Stomach smooth muscle (tissue), 2 donors: ENCODE results near the gene CD300A.

Experiments
- H3K27ac ChIP-seq: one replicate; pipeline ENCODE4 v1.7.0; 2013; ENCODE audit warnings: mild to moderate bottlenecking, low read length, inconsistent platforms
- H3K27me3 ChIP-seq, 2 donors: one replicate each; pipeline ENCODE4 v1.7.0; 2013; ENCODE audit warnings: low read length in 2 of 2; ENCODE audit not compliant: insufficient read depth in 2 of 2, control insufficient read depth in 1 of 2
- H3K36me3 ChIP-seq, 2 donors: one replicate each; pipeline ENCODE4 v1.7.0; 2013; ENCODE audit warnings: low read length in 2 of 2; ENCODE audit not compliant: control insufficient read depth in 2 of 2, insufficient read depth in 2 of 2
- H3K4me1 ChIP-seq: one replicate; pipeline ENCODE4 v1.7.0; 2013; ENCODE audit warnings: low read length; ENCODE audit not compliant: control insufficient read depth, insufficient read depth
- H3K4me3 ChIP-seq, 2 donors: one replicate each; pipeline ENCODE4 v1.7.0; 2013; ENCODE audit warnings: low read length in 2 of 2
- H3K9ac ChIP-seq, 2 donors: one replicate each; pipeline ENCODE4 v1.7.0; 2013; ENCODE audit warnings: low read length in 2 of 2, mild to moderate bottlenecking in 1 of 2
- H3K9me3 ChIP-seq, 2 donors: one replicate each; pipeline ENCODE4 v1.7.0; 2013; ENCODE audit warnings: low read length in 2 of 2; ENCODE audit not compliant: control insufficient read depth in 2 of 2
- donor health status: healthy.
- donor health status: Pancreatic carcinoma.

Gene CD300A

DNA sequence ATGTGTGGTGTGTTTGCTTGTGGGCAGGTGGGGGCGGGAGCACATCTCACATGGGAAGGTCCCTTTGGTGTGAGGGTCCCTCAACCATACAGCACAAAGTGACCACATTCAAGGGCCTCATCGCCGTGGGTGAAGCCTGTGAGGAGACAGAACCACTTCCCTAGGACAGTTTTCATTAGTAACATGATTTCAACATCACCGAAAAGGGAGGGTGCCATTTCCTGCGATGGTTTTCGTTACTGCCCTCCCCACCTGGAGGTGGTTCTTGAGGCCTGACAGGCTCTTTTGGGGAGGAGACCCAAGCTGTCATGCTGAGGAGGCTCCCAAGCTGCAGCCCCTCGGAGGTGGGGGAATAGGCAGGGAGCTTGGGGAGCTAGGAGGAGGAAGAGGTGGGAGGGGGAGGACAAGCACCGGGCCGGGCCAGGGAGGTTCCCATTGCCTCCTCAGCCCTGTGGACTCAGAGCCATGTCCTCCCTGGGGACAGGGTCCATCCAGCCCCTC, 55.3 kb downstream of the CD300A start:
- Histone ChIP-seq H3K9ac (no peak overlapping the region), H3K9me3 (peaks cover 0 to 9% of the 10 kb centered on the region in 2 donors), H3K4me1 (no peaks in the 10 kb centered on the region), H3K27me3 (no peaks in the 10 kb centered on the region), H3K36me3 (no peaks in the 10 kb centered on the region), H3K4me3 (no peak overlapping the region), H3K27ac (no peak overlapping the region)

DNA sequence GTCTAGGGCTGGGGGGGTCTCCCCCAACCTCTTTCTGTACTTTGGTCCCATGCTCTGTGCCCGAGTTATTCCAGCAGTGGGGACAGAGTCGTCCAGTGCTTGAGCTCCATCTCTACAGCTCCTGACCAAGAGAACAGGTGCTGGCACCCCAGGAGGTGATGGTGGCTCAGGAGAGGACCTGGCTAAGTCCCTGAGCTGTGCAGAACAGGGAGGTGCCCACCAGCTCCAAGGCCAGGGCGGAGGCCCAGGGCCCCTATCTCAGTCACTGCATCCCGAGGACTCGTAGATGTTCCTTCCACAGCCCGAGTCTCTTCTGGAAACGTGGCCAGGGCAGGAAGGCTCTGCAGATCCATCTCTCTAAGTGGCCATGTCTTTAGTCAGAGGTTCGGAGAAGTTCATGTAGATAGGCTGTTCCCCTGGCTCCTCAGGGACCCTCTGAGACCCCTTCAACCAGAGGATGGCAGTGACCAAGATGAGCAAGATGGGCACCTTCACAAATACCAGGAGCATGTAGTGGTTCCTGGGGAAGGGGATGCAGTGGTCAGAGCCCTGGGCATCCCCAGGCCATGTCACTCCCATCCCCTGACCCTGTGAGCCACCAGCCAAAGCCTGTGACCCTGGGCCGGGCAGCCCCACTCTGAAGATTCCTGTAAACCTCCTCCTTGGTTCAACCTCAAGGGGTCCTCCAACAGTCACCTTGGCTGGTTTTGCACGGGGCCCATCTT, 56.1 kb downstream of the CD300A start:
- H3K4me1 ChIP-seq = no peaks in the 10 kb centered on the region
- H3K9me3 ChIP-seq = peaks cover 0 to 9% of the 10 kb centered on the region in 2 donors
- H3K4me3 ChIP-seq = no peak overlapping the region
- H3K27ac ChIP-seq = no peak overlapping the region
- no peaks in the 10 kb centered on the region for H3K27me3 ChIP-seq
- H3K36me3 ChIP-seq = no peaks in the 10 kb centered on the region
- no peak overlapping the region for H3K9ac ChIP-seq

DNA sequence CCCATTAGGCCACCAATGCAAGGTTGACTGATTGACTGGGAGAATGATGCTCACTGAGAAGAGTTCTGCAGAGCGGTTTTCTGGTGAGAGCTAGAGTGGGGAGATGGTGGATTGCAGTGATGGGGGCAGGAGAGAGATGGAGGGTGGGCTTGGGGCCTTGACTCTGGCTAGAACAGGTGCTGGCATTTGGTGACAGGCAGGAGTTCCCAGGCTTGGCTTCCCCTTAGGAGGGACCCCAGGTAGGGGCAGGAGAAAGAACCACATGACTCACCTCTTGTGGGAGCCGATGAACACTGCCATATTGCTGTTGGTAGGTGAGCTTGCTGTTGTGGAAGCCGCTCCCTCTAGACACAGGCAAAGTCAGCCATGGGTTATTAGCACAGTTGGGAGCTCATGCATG, 56.9 kb downstream of the CD300A start:
- no peak overlapping the region for H3K9ac ChIP-seq
- no peak overlapping the region for H3K4me3 ChIP-seq
- H3K27me3 ChIP-seq = no peaks in the 10 kb centered on the region
- H3K36me3 ChIP-seq = no peaks in the 10 kb centered on the region
- H3K9me3 ChIP-seq = peaks cover 0 to 9% of the 10 kb centered on the region in 2 donors
- H3K4me1 ChIP-seq = no peaks in the 10 kb centered on the region
- no peak overlapping the region for H3K27ac ChIP-seq

DNA sequence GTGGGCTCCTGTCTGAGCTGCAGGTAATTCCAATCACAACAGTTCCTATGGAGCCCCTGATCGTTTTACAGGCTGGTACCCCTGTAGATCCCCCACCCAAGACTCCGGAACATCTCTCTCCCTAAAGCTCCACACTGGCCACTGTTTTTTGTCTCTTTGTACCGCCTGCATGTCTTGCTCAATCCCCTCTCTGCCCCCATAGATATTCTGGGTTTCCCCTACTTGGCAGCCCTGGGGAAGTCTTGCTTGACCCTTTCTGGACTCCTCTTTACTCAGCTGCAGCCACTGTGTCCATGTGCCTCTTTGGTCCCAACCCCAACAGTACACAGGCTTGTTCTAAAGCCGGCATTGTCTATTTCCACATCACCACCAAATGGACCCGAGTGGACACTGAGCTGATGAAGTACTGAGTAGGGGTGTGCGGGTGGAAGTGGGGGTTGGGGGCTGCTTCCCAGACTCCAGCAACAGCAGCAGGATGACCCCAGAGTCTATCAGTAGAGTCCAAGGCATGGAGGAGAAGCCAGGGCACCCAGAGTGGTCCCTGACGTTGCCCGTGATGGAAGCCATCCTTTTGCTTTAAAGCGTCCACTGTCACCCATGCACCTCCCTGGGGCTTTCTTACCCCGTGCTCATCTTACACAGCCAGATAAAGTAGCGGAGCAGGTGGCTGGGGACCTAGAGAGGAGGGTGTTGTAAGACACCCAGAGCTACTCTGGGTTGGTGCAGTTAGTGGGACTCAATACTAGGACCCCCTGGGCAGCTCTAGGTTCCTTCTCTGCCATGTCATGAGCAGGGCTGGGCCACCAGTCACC, 58.4 kb downstream of the CD300A start:
- Histone ChIP-seq H3K9me3 (peaks cover 0 to 9% of the 10 kb centered on the region in 2 donors), H3K27me3 (peaks cover 0 to 2% of the 10 kb centered on the region in 2 donors), H3K4me1 (no peaks in the 10 kb centered on the region), H3K27ac (no peak overlapping the region), H3K9ac (no peak overlapping the region), H3K36me3 (no peaks in the 10 kb centered on the region), H3K4me3 (no peak overlapping the region)

DNA sequence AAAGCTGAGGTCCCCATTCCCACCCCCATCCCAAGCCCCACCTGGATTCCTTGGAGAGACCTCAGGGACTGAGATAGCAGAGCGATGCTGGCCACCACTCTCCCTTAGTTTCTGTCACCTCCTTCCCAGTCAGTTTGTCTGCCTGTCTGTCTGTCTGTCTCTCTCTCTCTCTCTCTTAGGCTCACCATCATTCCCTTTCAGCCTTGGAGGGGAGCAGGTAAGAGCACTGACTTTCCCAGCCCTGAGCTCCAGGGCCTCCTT, 59.0 kb downstream of the CD300A start:
- no peaks in the 10 kb centered on the region for H3K36me3 ChIP-seq
- H3K27me3 ChIP-seq = peaks cover 0 to 2% of the 10 kb centered on the region in 2 donors
- no peak overlapping the region for H3K4me3 ChIP-seq
- H3K27ac ChIP-seq = no peak overlapping the region
- H3K9me3 ChIP-seq = peaks cover 0 to 9% of the 10 kb centered on the region in 2 donors
- no peak overlapping the region for H3K9ac ChIP-seq
- H3K4me1 ChIP-seq = no peaks in the 10 kb centered on the region

DNA sequence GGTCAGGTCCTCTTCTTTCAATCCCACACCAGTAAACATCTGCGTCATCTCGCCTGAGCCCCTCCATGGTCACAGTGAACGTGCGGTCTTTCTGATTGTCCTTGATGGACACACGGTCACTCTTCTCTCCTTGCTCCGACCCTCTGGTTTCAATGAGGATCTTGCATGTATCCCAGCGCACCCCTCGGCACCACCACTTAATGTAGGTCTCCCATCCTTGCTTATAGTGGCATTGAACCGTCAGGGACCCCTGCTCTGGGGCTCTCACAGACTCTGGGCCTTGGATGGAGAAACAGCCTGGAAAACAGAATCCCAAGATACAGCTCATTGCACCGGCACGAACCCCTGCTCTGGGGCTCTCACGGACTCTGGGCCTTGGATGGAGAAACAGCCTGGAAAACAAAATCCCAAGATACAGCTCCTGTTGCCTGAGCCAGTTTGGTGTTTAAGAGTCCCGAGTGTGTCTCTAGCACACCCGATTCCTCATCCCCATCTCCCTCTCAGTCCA, 59.4 kb downstream of the CD300A start:
- Histone ChIP-seq H3K9me3 (peaks cover 0 to 9% of the 10 kb centered on the region in 2 donors), H3K36me3 (no peaks in the 10 kb centered on the region), H3K4me3 (no peak overlapping the region), H3K9ac (no peak overlapping the region), H3K27me3 (peaks cover 0 to 2% of the 10 kb centered on the region in 2 donors), H3K4me1 (no peaks in the 10 kb centered on the region), H3K27ac (no peak overlapping the region)

DNA sequence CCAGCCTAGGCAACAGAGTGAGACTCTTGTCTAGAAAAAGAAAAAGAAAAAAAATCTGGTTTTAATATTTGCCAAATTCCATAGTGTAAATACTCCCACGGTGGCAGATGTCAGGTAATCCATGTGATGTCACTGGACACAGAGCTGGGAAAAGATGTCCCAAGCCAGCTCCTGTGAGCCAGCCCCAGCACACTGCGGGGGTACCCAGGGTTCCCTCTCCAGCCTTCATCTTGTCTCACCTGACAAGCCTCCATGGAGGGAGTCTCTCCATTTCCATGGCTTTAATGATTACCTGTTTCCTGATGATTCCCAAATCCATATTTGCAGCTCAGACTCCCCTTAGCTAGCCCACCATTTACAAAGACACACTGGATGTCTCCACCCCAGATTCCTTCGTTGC, 60.2 kb downstream of the CD300A start:
- Histone ChIP-seq H3K36me3 (no peaks in the 10 kb centered on the region), H3K27me3 (peaks cover 0 to 2% of the 10 kb centered on the region in 2 donors), H3K27ac (no peak overlapping the region), H3K4me3 (no peak overlapping the region), H3K9me3 (peaks cover 0 to 9% of the 10 kb centered on the region in 2 donors), H3K4me1 (no peaks in the 10 kb centered on the region), H3K9ac (no peak overlapping the region)

DNA sequence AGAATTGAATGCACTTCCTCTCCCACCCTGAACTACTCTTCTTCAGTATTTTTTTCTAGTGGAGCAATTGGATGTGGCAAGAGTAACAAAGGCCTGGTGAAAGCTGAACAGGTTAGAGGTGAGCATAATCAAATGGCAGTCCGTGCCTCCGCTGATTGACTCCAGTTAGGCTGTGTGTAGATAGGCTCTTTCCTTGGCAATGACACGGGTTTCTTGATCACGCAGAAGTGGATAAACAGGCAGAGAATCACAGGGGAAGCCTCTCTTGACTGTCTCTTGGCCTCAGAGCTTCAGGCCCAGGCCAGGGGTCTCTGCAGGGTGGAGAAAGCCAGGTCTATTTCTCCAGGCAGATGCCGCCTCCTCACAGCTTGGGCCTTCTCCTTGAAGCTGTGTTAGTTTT, 60.6 kb downstream of the CD300A start:
- H3K36me3 ChIP-seq = no peaks in the 10 kb centered on the region
- no peaks in the 10 kb centered on the region for H3K4me1 ChIP-seq
- H3K9me3 ChIP-seq = peaks cover 0 to 9% of the 10 kb centered on the region in 2 donors
- H3K9ac ChIP-seq = no peak overlapping the region
- H3K4me3 ChIP-seq = no peak overlapping the region
- H3K27me3 ChIP-seq = peaks cover 0 to 2% of the 10 kb centered on the region in 2 donors
- H3K27ac ChIP-seq = no peak overlapping the region

DNA sequence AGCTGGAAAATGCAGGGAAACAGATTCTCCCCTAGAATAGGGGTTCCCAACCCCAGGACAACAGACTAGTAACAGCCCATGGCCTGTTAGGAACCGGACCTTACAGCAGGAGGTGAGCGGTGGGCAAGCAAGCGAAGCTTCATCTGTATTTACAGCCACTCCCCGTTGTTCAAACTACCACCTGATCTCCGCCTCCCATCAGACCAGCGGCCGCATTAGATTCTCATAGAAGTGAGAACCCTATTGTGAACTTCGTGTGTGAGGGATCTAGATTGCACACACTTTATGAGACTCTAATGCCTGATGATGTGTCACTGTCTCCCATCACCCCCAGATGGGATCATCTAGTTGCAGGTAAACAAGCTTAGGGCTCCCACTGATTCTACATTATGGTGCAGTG, 61.3 kb downstream of the CD300A start:
- Histone ChIP-seq H3K9me3 (peaks cover 0 to 9% of the 10 kb centered on the region in 2 donors), H3K27me3 (peaks cover 0 to 2% of the 10 kb centered on the region in 2 donors), H3K36me3 (no peaks in the 10 kb centered on the region), H3K4me1 (no peaks in the 10 kb centered on the region), H3K4me3 (no peak overlapping the region), H3K27ac (no peak overlapping the region), H3K9ac (no peak overlapping the region)

DNA sequence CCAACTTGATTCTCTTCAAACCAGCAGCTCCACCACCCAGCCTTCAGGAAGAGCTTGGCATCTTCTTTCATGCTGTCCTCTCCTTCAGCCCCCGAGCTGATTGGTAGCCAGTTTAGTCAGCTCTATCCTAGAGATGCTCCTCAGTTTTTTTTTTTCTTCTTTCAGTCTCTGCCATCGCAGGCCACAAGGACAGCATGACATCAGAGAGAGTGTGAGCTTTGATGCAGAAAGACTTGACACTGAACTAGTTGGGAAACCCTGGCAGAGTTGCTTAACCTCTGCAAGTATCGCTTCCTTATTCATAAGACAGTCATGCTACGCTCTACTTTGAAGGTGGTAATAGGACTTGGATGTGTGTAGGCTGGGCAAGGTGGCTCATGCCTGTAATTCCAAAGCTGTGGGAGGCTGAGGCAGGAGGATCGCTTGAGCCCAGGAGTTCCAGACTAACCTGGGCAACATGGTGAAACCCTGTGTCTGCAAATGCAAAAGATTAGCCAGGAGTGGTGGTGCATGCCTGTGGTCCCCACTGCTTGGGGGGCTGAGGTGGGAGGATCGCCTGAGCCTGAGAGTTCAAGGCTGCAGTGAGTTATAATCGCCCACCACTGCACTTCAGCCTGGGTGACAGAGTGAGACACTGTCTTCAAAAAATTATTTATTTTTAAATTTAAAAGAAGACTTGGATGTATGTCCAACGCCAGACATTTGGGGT, 62.2 kb downstream of the CD300A start:
- H3K9ac ChIP-seq = no peak overlapping the region
- peaks cover 0 to under 1% of the 10 kb centered on the region in 2 donors for H3K9me3 ChIP-seq
- H3K27me3 ChIP-seq = peaks cover 0 to 2% of the 10 kb centered on the region in 2 donors
- no peak overlapping the region for H3K27ac ChIP-seq
- H3K36me3 ChIP-seq = no peaks in the 10 kb centered on the region
- H3K4me1 ChIP-seq = no peaks in the 10 kb centered on the region
- H3K4me3 ChIP-seq = no peak overlapping the region
